ENCODE results near the gene DMD.

Gene DMD

DNA sequence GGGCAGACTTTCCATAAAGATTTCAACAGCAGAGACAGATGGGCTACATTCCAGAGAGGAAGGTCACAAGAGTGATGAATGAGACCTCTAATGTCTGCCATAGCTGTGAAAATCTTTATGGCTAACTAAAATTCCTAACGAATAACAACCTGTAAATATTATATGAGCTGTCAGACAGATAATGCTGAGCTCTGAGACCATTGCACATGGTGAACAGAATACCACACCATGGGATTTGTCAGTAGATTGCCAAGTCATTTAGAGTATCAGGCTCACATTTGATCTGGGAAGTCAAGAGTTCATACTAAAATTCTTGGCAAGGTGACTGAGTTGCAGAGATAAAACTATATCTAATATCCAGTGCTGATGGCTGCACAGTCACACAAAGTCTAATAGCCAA is 1880.3 kb downstream of the DMD start:
- H3K27ac ChIP-seq = no peak overlapping the region
- DNase-seq (ENCODE audit: low read depth, low spot score) = no peak
- H3K36me3 ChIP-seq (ENCODE audit: insufficient read depth, low read length) = no peaks in the 10 kb centered on the region
- no peaks in the 10 kb centered on the region for H3K9me3 ChIP-seq (ENCODE audit: low read depth, low read length)
- no peak overlapping the region for H3K4me3 ChIP-seq
- no peak overlapping the region for H3K9ac ChIP-seq (ENCODE audit: insufficient read length)
- TF ChIP-seq FOXP2 (optimal IDR thresholded peaks at IDR 0.05; ENCODE audit: control extremely low read depth, extremely low read length, insufficient read depth) (no peak), EZH2 (IDR thresholded peaks at IDR 0.05) (no peak), POLR2AphosphoS5 (IDR thresholded peaks at IDR 0.05; ENCODE audit: borderline replicate concordance, low read depth, low read length) (no peak)

- H3K27ac ChIP-seq = no peak overlapping the region
- H3K4me3 ChIP-seq = no peak overlapping the region
- no peak for DNase-seq (ENCODE audit: low read depth, low spot score)
- H3K36me3 ChIP-seq (ENCODE audit: insufficient read depth, low read length) = no peaks in the 10 kb centered on the region
- no peak overlapping the region for H3K9ac ChIP-seq (ENCODE audit: insufficient read length)
- H3K9me3 ChIP-seq (ENCODE audit: low read depth, low read length) = no peaks in the 10 kb centered on the region
- TF ChIP-seq POLR2AphosphoS5 (IDR thresholded peaks at IDR 0.05; ENCODE audit: borderline replicate concordance, low read depth, low read length) (no peak), FOXP2 (optimal IDR thresholded peaks at IDR 0.05; ENCODE audit: control extremely low read depth, extremely low read length, insufficient read depth) (no peak), EZH2 (IDR thresholded peaks at IDR 0.05) (no peak)
Measured at GRCh38 chrX:31329298-31329697, 1882.1 kb downstream of the DMD start.

GRCh38 chrX:31323658-31324057 is 1887.7 kb downstream of the DMD start:
- no peak for DNase-seq (ENCODE audit: low read depth, low spot score)

GRCh38 chrX:31320740-31321139 is 1890.6 kb downstream of the DMD start:
- Histone ChIP-seq H3K9ac (ENCODE audit: insufficient read length) (no peak overlapping the region), H3K9me3 (ENCODE audit: low read depth, low read length) (no peaks in the 10 kb centered on the region), H3K27ac (no peak overlapping the region), H3K4me3 (no peak overlapping the region), H3K36me3 (ENCODE audit: insufficient read depth, low read length) (no peaks in the 10 kb centered on the region)
- TF ChIP-seq POLR2AphosphoS5 (IDR thresholded peaks at IDR 0.05; ENCODE audit: borderline replicate concordance, low read depth, low read length) (no peak), EZH2 (IDR thresholded peaks at IDR 0.05) (no peak), FOXP2 (optimal IDR thresholded peaks at IDR 0.05; ENCODE audit: control extremely low read depth, extremely low read length, insufficient read depth) (no peak)
- no peak for DNase-seq (ENCODE audit: low read depth, low spot score)

More at GRCh38 chrX:31323658-31324057, 1887.7 kb downstream of the DMD start:
- TF ChIP-seq EZH2 (IDR thresholded peaks at IDR 0.05) (no peak), POLR2AphosphoS5 (IDR thresholded peaks at IDR 0.05; ENCODE audit: borderline replicate concordance, low read depth, low read length) (no peak)
- no peak overlapping the region for H3K27ac ChIP-seq
- no peak overlapping the region for H3K9ac ChIP-seq (ENCODE audit: insufficient read length)
- no peaks in the 10 kb centered on the region for H3K36me3 ChIP-seq (ENCODE audit: insufficient read depth, low read length)
- no peaks in the 10 kb centered on the region for H3K9me3 ChIP-seq (ENCODE audit: low read depth, low read length)
- no peak overlapping the region for H3K4me3 ChIP-seq

GRCh38 chrX:31319586-31319985 is 1891.8 kb downstream of the DMD start:
- TF ChIP-seq EZH2 (IDR thresholded peaks at IDR 0.05) = no peak
- no peak for TF ChIP-seq FOXP2 (optimal IDR thresholded peaks at IDR 0.05; ENCODE audit: control extremely low read depth, extremely low read length, insufficient read depth)
- no peak for TF ChIP-seq POLR2AphosphoS5 (IDR thresholded peaks at IDR 0.05; ENCODE audit: borderline replicate concordance, low read depth, low read length)
- H3K9ac ChIP-seq (ENCODE audit: insufficient read length) = no peak overlapping the region

DNA sequence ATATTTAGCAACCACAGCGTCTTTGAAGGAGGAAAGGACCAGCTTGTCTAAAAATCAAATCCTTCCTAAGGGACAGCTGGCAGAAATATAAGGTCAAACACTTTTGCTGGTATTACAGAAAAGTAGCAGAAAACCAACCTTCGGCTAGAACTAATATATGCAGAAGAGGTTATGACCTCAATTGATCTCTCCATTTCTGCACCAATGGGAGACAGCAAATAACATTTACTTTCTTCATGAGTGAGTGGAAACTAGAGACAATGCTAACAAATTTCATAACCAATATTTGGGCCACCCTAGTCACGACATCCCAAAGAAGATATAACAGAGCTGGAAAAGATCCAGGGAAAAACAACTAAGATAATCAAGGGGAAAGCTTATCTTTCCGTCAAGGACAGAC is 1892.5 kb downstream of the DMD start:
- no peak for DNase-seq (ENCODE audit: low read depth, low spot score)
- H3K9ac ChIP-seq (ENCODE audit: insufficient read length) = no peak overlapping the region
- H3K9me3 ChIP-seq (ENCODE audit: low read depth, low read length) = no peaks in the 10 kb centered on the region
- no peaks in the 10 kb centered on the region for H3K36me3 ChIP-seq (ENCODE audit: insufficient read depth, low read length)
- no peak overlapping the region for H3K4me3 ChIP-seq
- H3K27ac ChIP-seq = no peak overlapping the region
- TF ChIP-seq POLR2AphosphoS5 (IDR thresholded peaks at IDR 0.05; ENCODE audit: borderline replicate concordance, low read depth, low read length) (no peak), EZH2 (IDR thresholded peaks at IDR 0.05) (no peak), FOXP2 (optimal IDR thresholded peaks at IDR 0.05; ENCODE audit: control extremely low read depth, extremely low read length, insufficient read depth) (no peak)

More at GRCh38 chrX:31319586-31319985, 1891.8 kb downstream of the DMD start:
- Histone ChIP-seq H3K4me3 (no peak overlapping the region), H3K36me3 (ENCODE audit: insufficient read depth, low read length) (no peaks in the 10 kb centered on the region), H3K9me3 (ENCODE audit: low read depth, low read length) (no peaks in the 10 kb centered on the region), H3K27ac (no peak overlapping the region)
- no peak for DNase-seq (ENCODE audit: low read depth, low spot score)

DNA sequence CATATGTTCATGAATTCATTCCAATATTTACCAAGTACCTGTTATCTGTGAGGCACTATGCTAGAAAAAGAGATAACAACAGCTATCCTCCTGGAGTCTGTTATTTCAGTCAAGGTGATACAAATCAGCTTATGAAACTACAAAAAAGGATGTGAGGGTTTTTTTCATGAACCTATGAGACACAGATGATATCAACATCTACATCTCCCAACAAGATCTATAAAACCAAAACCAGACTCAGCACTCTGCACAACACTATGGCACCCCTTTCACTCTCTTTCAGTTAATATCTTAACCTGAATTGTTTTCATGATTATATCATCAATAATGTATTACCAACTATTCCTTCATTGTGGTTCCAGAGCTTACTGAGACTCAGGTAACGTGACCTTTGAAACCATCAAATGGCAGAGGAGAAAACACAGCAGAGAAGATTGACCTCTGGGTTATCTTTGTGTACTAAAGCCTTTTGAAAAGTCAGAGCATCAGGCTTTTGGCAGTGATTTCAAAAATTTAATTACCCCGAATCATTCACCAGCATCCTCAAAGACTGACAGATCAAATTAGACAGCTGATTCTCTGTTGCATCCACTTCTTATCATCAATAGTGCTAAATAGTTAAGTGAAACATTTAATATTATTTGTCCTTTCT is 1894.9 kb downstream of the DMD start:
- DNase-seq (ENCODE audit: low read depth, low spot score) = no peak
- no peaks in the 10 kb centered on the region for H3K9me3 ChIP-seq (ENCODE audit: low read depth, low read length)
- no peak overlapping the region for H3K9ac ChIP-seq (ENCODE audit: insufficient read length)
- H3K36me3 ChIP-seq (ENCODE audit: insufficient read depth, low read length) = no peaks in the 10 kb centered on the region
- no peak overlapping the region for H3K4me3 ChIP-seq
- no peak overlapping the region for H3K27ac ChIP-seq
- TF ChIP-seq FOXP2 (optimal IDR thresholded peaks at IDR 0.05; ENCODE audit: control extremely low read depth, extremely low read length, insufficient read depth) (no peak), EZH2 (IDR thresholded peaks at IDR 0.05) (no peak), POLR2AphosphoS5 (IDR thresholded peaks at IDR 0.05; ENCODE audit: borderline replicate concordance, low read depth, low read length) (no peak)

- Histone ChIP-seq H3K27ac (no peak overlapping the region), H3K9ac (ENCODE audit: insufficient read length) (no peak overlapping the region), H3K36me3 (ENCODE audit: insufficient read depth, low read length) (no peaks in the 10 kb centered on the region), H3K9me3 (ENCODE audit: low read depth, low read length) (no peaks in the 10 kb centered on the region), H3K4me3 (no peak overlapping the region)
- TF ChIP-seq EZH2 (IDR thresholded peaks at IDR 0.05) (no peak), POLR2AphosphoS5 (IDR thresholded peaks at IDR 0.05; ENCODE audit: borderline replicate concordance, low read depth, low read length) (no peak), FOXP2 (optimal IDR thresholded peaks at IDR 0.05; ENCODE audit: control extremely low read depth, extremely low read length, insufficient read depth) (no peak)
- no peak for DNase-seq (ENCODE audit: low read depth, low spot score)
Measured at GRCh38 chrX:31314921-31315320, 1896.4 kb downstream of the DMD start.

DNA sequence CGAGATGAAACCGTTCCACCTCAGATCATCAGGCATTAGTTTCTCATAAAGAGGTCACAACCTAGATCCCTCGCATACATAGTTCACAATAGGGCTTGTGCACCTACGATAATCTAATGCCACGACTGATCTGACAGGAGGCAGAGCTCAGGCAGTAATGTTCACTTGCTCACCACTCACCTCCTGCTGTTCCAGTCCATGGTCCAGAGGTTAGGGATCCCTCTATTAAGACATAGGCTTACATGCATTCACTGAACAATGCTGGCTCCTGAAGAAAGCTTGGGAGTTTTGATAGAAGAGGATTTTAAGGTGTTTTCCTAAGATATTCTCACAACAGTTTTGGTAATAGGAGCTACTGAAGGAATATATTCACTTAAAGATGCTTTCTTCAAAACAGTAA is 1903.4 kb downstream of the DMD start:
- H3K4me3 ChIP-seq = no peak overlapping the region
- no peak overlapping the region for H3K27ac ChIP-seq
- DNase-seq (ENCODE audit: low read depth, low spot score) = no peak
- H3K9me3 ChIP-seq (ENCODE audit: low read depth, low read length) = no peaks in the 10 kb centered on the region
- H3K36me3 ChIP-seq (ENCODE audit: insufficient read depth, low read length) = no peaks in the 10 kb centered on the region
- no peak for TF ChIP-seq FOXP2 (optimal IDR thresholded peaks at IDR 0.05; ENCODE audit: control extremely low read depth, extremely low read length, insufficient read depth)
- TF ChIP-seq POLR2AphosphoS5 (IDR thresholded peaks at IDR 0.05; ENCODE audit: borderline replicate concordance, low read depth, low read length) = no peak
- no peak for TF ChIP-seq EZH2 (IDR thresholded peaks at IDR 0.05)
- no peak overlapping the region for H3K9ac ChIP-seq (ENCODE audit: insufficient read length)
